Tibial artery (tissue), 4 donors: ENCODE measurements around the gene ARHGEF28.

Experiments
- DNase-seq, 2 donors: peaks; one replicate each; pipeline ENCODE4 v3.0.0-alpha.2; 2019
- H3K27ac ChIP-seq, 2 donors: fragments of 200-600 bp; sonication (generic) in 1 of 2; 1 replicate in 1 of 2; 2 replicates in 1 of 2; pipeline ENCODE4 v1.5.1; 2018 to 2019; ENCODE audit warnings: mild to moderate bottlenecking in 1 of 2
- H3K27me3 ChIP-seq, 2 donors: fragments of 200-600 bp; sonication (generic) in 1 of 2; one replicate each; pipeline versions ENCODE4 v1.5.1 to v1.6.0; 2016 to 2019
- H3K36me3 ChIP-seq, 3 donors: fragments of 200-600 bp; sonication (generic) in 2 of 3; one replicate each; pipeline ENCODE4 v1.5.1; 2016 to 2019; ENCODE audit warnings: mild to moderate bottlenecking in 2 of 3
- H3K4me1 ChIP-seq, 4 donors: fragments of 200-600 bp; sonication (generic) in 2 of 4; 1 replicate in 3 of 4; 2 replicates in 1 of 4; pipeline ENCODE4 v1.5.1; 2016 to 2019
- H3K4me3 ChIP-seq, 2 donors: fragments of 200-600 bp; sonication (generic) in 1 of 2; 1 replicate in 1 of 2; 2 replicates in 1 of 2; pipeline ENCODE4 v1.5.1; 2018 to 2019; ENCODE audit warnings: mild to moderate bottlenecking in 2 of 2
- H3K9me3 ChIP-seq, 3 donors: fragments of 200-600 bp; sonication (generic) in 1 of 3; one replicate each; pipeline ENCODE4 v1.5.1; 2016 to 2019
- intact Hi-C: fragments of 100-400 bp; cut with DNase I; formaldehyde crosslinking; loops from one replicate; pipeline ENCODE4 v1.15.0; 2023; ENCODE audit warnings: low total_unique reads
- TF ChIP-seq, protein P1 (sequence below), 2 experiments: fragments of 200-600 bp in 1 of 2; fragments of 450-650 bp in 1 of 2; IDR thresholded peaks; one replicate each; pipeline ENCODE4 v1.5.1; 2017 to 2019; ENCODE audit warnings: antibody characterized with exemption in 2 of 2, mild to moderate bottlenecking in 1 of 2, moderate library complexity in 1 of 2

Gene ARHGEF28

GRCh38 chr5:73692981-73693380, 67.0 kb downstream of the ARHGEF28 start:
- DNase-seq = no peak
- no peaks in the 10 kb centered on the region for H3K27me3 ChIP-seq
- H3K4me3 ChIP-seq = no peak overlapping the region
- no peak overlapping the region for H3K27ac ChIP-seq
- no peaks in the 10 kb centered on the region for H3K9me3 ChIP-seq
- intact Hi-C loops = no loop called here
- TF ChIP-seq, protein P1, sequence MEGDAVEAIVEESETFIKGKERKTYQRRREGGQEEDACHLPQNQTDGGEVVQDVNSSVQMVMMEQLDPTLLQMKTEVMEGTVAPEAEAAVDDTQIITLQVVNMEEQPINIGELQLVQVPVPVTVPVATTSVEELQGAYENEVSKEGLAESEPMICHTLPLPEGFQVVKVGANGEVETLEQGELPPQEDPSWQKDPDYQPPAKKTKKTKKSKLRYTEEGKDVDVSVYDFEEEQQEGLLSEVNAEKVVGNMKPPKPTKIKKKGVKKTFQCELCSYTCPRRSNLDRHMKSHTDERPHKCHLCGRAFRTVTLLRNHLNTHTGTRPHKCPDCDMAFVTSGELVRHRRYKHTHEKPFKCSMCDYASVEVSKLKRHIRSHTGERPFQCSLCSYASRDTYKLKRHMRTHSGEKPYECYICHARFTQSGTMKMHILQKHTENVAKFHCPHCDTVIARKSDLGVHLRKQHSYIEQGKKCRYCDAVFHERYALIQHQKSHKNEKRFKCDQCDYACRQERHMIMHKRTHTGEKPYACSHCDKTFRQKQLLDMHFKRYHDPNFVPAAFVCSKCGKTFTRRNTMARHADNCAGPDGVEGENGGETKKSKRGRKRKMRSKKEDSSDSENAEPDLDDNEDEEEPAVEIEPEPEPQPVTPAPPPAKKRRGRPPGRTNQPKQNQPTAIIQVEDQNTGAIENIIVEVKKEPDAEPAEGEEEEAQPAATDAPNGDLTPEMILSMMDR (IDR thresholded peaks at IDR 0.05) = no peak
- H3K36me3 ChIP-seq = no peaks in the 10 kb centered on the region
- H3K4me1 ChIP-seq = peaks cover 0 to 18% (median 1%) of the 10 kb centered on the region in 4 donors

GRCh38 chr5:73693573-73694061, 67.6 kb downstream of the ARHGEF28 start:
- no peak overlapping the region for H3K27ac ChIP-seq
- no peak for DNase-seq
- intact Hi-C loops = loop anchor here (2.0 kb wide), 1 partner anchor 27 kb away; no protein-coding TSS in a partner anchor

GRCh38 chr5:73694089-73694488, 68.1 kb downstream of the ARHGEF28 start:
- Histone ChIP-seq H3K36me3 (no peaks in the 10 kb centered on the region), H3K27ac (no peak overlapping the region), H3K9me3 (no peaks in the 10 kb centered on the region), H3K27me3 (no peaks in the 10 kb centered on the region), H3K4me3 (no peak overlapping the region), H3K4me1 (peaks cover 0 to 18% (median 1%) of the 10 kb centered on the region in 4 donors)
- intact Hi-C loops = loop anchor here (2.0 kb wide), 1 partner anchor 27 kb away; no protein-coding TSS in a partner anchor
- TF ChIP-seq, protein P1 (IDR thresholded peaks at IDR 0.05) = no peak
- DNase-seq = no peak

More at GRCh38 chr5:73693573-73694061, 67.6 kb downstream of the ARHGEF28 start:
- no peak overlapping the region for H3K4me3 ChIP-seq
- H3K27me3 ChIP-seq = no peaks in the 10 kb centered on the region
- H3K4me1 ChIP-seq = peaks cover 0 to 18% (median 1%) of the 10 kb centered on the region in 4 donors
- no peaks in the 10 kb centered on the region for H3K9me3 ChIP-seq
- TF ChIP-seq, protein P1 (IDR thresholded peaks at IDR 0.05) = peak; percentile 17 to 40
- H3K36me3 ChIP-seq = no peaks in the 10 kb centered on the region

- TF ChIP-seq, protein P1 (IDR thresholded peaks at IDR 0.05) = no peak
- Histone ChIP-seq H3K4me3 (no peak overlapping the region), H3K27ac (no peak overlapping the region), H3K27me3 (no peaks in the 10 kb centered on the region), H3K9me3 (no peaks in the 10 kb centered on the region), H3K4me1 (peaks cover 0 to 12% (median 0%) of the 10 kb centered on the region in 4 donors), H3K36me3 (no peaks in the 10 kb centered on the region)
- intact Hi-C loops = no loop called here
- DNase-seq = no peak
Measured at GRCh38 chr5:73698011-73698410, 72.0 kb downstream of the ARHGEF28 start.

DNA sequence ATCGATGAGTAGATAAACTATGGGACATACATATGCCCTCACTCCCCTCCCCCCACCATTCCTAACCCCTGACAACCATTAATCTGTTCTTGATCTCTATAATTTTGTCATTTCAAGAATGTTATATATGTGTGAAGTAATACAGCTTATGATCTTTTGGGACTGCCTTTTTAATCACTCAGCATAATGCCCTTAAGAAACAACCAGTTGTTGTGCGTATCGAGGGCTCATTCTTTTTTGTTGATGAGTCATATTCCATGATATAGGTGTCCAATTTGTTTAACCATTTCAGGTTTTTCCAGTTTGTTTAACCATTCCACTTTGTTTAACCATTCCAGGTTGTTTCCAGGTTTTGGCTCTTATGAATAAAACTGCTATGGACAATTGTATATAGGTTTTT, 75.6 kb downstream of the ARHGEF28 start:
- Histone ChIP-seq H3K4me1 (no peaks in the 10 kb centered on the region), H3K27ac (no peak overlapping the region), H3K9me3 (no peaks in the 10 kb centered on the region), H3K36me3 (no peaks in the 10 kb centered on the region), H3K4me3 (no peak overlapping the region), H3K27me3 (no peaks in the 10 kb centered on the region)
- TF ChIP-seq, protein P1 (IDR thresholded peaks at IDR 0.05) = no peak
- intact Hi-C loops = no loop called here
- no peak for DNase-seq

DNA sequence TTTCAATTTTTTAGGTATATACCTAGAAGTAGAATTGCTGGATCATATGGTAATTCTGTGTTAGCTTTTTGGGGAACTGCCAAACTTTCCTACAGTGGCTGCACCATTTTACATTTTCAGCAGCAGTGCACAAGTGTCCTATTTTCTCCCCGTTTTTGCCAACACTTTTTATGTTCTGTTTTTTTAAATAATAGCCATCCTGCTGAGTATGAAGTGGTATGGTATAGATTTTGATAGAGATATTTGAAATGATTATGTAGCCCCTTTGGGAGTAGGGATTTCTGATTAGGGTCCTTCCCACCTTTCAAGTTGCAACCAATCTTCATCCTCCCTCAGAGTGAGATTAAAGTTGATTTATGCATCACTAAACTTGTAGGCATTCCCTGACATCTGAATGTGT, 76.5 kb downstream of the ARHGEF28 start:
- intact Hi-C loops = no loop called here
- Histone ChIP-seq H3K27me3 (no peaks in the 10 kb centered on the region), H3K4me3 (no peak overlapping the region), H3K36me3 (no peaks in the 10 kb centered on the region), H3K27ac (no peak overlapping the region), H3K9me3 (no peaks in the 10 kb centered on the region), H3K4me1 (no peaks in the 10 kb centered on the region)
- TF ChIP-seq, protein P1 (IDR thresholded peaks at IDR 0.05) = no peak
- no peak for DNase-seq
